Peyer's patch (tissue), 4 donors: ENCODE results near the gene CA11. TPM values are rescaled to one million over a fixed set of nuclear protein-coding genes. Genes with fewer than 3 reads are reported as not detected.

Experiments used
- DNase-seq, 3 donors: peaks; one replicate each; pipeline ENCODE4 v3.0.0-alpha.2; 2017 to 2019
- H3K27ac ChIP-seq, 4 donors: fragments of 200-600 bp; sonication (generic); one replicate each; pipeline ENCODE4 v1.5.1; 2016 to 2019
- H3K27me3 ChIP-seq, 2 donors: fragments of 200-600 bp; sonication (generic); one replicate each; pipeline ENCODE4 v1.5.1; 2019
- H3K36me3 ChIP-seq, 3 donors: fragments of 200-600 bp; sonication (generic); one replicate each; pipeline ENCODE4 v1.5.1; 2016 to 2019
- H3K4me1 ChIP-seq, 4 donors: fragments of 200-600 bp; sonication (generic); one replicate each; pipeline ENCODE4 v1.5.1; 2016 to 2019
- H3K4me3 ChIP-seq, 4 donors: fragments of 200-600 bp; sonication (generic); 1 replicate in 3 of 4; 2 replicates in 1 of 4; pipeline ENCODE4 v1.5.1; 2016 to 2019; ENCODE audit warnings: mild to moderate bottlenecking in 1 of 4
- H3K9me3 ChIP-seq, 4 donors: fragments of 200-600 bp; sonication (generic); one replicate each; pipeline ENCODE4 v1.5.1; 2016 to 2019; ENCODE audit warnings: mild to moderate bottlenecking in 1 of 4
- POLR2A ChIP-seq, 2 donors: fragments of 450-650 bp; IDR thresholded peaks; one replicate each; pipeline ENCODE4 v1.5.1; 2017; ENCODE audit warnings: antibody characterized with exemption in 2 of 2, mild to moderate bottlenecking in 2 of 2, moderate library complexity in 2 of 2
- total RNA-seq, 4 donors: library from RNA; depleted of rRNA; stranded (reverse); fragments of >200 nt; gene quantifications; one replicate each; pipeline ENCODE4 v1.1.0, GENCODE V29; 2016
- TF ChIP-seq, protein P1 (sequence below), 6 experiments: fragments of 450-650 bp in 4 of 6; fragments of 200-600 bp in 2 of 6; sonication (generic) in 1 of 6; IDR thresholded peaks; one replicate each; pipeline ENCODE4 v1.5.1; 2017 to 2019; ENCODE audit warnings: antibody characterized with exemption in 6 of 6, mild to moderate bottlenecking in 3 of 6, moderate library complexity in 1 of 6

The CA11 gene
- total RNA-seq, 4 donors from 2014 or later, result 0.70 to 8.3 (median 2.1) TPM

- H3K4me1 ChIP-seq, result peaks cover 4 to 37% (median 15%) of the 10 kb centered on the region in 4 donors
- TF ChIP-seq, protein P1, sequence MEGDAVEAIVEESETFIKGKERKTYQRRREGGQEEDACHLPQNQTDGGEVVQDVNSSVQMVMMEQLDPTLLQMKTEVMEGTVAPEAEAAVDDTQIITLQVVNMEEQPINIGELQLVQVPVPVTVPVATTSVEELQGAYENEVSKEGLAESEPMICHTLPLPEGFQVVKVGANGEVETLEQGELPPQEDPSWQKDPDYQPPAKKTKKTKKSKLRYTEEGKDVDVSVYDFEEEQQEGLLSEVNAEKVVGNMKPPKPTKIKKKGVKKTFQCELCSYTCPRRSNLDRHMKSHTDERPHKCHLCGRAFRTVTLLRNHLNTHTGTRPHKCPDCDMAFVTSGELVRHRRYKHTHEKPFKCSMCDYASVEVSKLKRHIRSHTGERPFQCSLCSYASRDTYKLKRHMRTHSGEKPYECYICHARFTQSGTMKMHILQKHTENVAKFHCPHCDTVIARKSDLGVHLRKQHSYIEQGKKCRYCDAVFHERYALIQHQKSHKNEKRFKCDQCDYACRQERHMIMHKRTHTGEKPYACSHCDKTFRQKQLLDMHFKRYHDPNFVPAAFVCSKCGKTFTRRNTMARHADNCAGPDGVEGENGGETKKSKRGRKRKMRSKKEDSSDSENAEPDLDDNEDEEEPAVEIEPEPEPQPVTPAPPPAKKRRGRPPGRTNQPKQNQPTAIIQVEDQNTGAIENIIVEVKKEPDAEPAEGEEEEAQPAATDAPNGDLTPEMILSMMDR (IDR thresholded peaks at IDR 0.05), result no peak
- no peak for TF ChIP-seq POLR2A (IDR thresholded peaks at IDR 0.05)
- no peaks in the 10 kb centered on the region for H3K9me3 ChIP-seq
- no peak for DNase-seq
- peak overlapping the region in 2 of 4 donors; percentile 62 to 93 for H3K4me3 ChIP-seq
- peak overlapping the region; percentile 31 to 97 (median 92) for H3K27ac ChIP-seq
- peaks cover 0 to 30% (median 0%) of the 10 kb centered on the region in 3 donors for H3K36me3 ChIP-seq
- no peaks in the 10 kb centered on the region for H3K27me3 ChIP-seq
Observed at GRCh38 chr19:48616491-48617056, 29.4 kb downstream of the CA11 start.

GRCh38 chr19:48616041-48616436 is 29.9 kb downstream of the CA11 start:
- H3K27ac ChIP-seq, result peak overlapping the region in 3 of 4 donors; percentile 88 to 97 (median 96)

GRCh38 chr19:48615231-48616040 is 30.6 kb downstream of the CA11 start:
- Histone ChIP-seq H3K27ac (peak overlapping the region; percentile 10 to 97 (median 92)), H3K27me3 (no peaks in the 10 kb centered on the region), H3K4me3 (peak overlapping the region in 2 of 4 donors; percentile 17 to 62), H3K4me1 (peaks cover 4 to 37% (median 15%) of the 10 kb centered on the region in 4 donors), H3K9me3 (no peaks in the 10 kb centered on the region), H3K36me3 (peaks cover 0 to 30% (median 0%) of the 10 kb centered on the region in 3 donors)
- peak in 1 of 3 donors; percentile 58 for DNase-seq
- no peak for TF ChIP-seq POLR2A (IDR thresholded peaks at IDR 0.05)
- TF ChIP-seq, protein P1 (IDR thresholded peaks at IDR 0.05), result no peak

More at GRCh38 chr19:48616041-48616436, 29.9 kb downstream of the CA11 start:
- Histone ChIP-seq H3K9me3 (no peaks in the 10 kb centered on the region), H3K36me3 (peaks cover 0 to 30% (median 0%) of the 10 kb centered on the region in 3 donors), H3K4me3 (peak overlapping the region in 1 of 4 donors; percentile 62), H3K27me3 (no peaks in the 10 kb centered on the region), H3K4me1 (peaks cover 4 to 37% (median 15%) of the 10 kb centered on the region in 4 donors)
- no peak for TF ChIP-seq POLR2A (IDR thresholded peaks at IDR 0.05)
- TF ChIP-seq, protein P1 (IDR thresholded peaks at IDR 0.05), result no peak
- no peak for DNase-seq

DNA sequence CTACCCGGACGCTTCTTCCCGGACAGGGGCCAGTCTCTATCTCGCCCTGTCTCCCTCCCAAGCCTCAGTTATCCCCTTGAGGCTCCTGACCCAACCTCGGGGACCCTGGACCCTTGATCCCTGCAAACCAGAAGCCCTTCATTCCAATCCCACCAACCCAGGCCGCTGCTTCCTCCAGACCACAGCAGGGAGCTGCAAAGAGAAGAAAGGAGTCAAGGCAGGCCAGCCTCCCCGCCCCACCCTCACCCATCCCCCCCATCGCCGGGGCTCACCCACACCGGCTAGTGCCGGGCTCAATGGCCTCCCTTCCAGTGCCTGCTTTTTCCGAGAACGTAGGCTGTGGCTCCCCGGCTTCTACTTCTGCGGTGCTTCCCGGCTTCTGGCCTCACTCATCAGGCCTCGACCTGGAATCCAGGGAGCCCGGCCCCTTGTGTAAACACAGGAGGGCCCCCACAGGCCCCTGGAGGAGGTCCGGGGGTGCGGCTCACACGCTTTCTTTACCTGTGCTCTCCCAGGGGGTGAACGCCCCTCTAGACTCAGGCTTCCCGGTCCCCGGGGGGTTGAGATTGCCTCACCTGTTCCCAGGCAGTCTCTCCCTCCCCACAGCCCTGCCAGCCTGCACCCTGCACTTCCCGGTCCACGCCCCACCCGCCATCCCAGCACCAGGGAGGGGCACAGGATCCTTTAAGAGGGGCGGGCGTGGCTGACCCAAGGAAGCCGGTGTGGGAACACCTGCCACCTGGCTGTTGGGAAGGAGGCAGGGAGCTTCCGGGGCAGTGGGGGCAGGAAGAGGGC is 31.4 kb downstream of the CA11 start, which contains the start of gene FAM83E:
Gene FAM83E, minus strand, starts transcription at position 641 of the 795 bp plus-strand sequence. CDS start 1,704 bp downstream, outside the sequence.
- Histone ChIP-seq H3K27me3 (no peaks in the 10 kb centered on the region), H3K4me1 (peaks cover 4 to 30% (median 11%) of the 10 kb centered on the region in 4 donors), H3K36me3 (peaks cover 0 to 34% (median 0%) of the 10 kb centered on the region in 3 donors), H3K9me3 (no peaks in the 10 kb centered on the region), H3K4me3 (peak within 1 kb of the TSS in 3 of 4 donors; percentile 30 to 62 (median 56)), H3K27ac (peak within 1 kb of the TSS; percentile 10 to 97 (median 92))
- peak; percentile 85 to 93 for TF ChIP-seq POLR2A (IDR thresholded peaks at IDR 0.05)
- TF ChIP-seq, protein P1 (IDR thresholded peaks at IDR 0.05), result peak in 3 of 6 experiments; percentile 41 to 61 (median 50)
- peak in 2 of 3 donors; percentile 95 to 97 for DNase-seq
